GM13976 (cell line): ENCODE measurements around the gene GARNL3.

Experiments
- DNase-seq: peaks from one replicate; pipeline ENCODE4 v3.0.0; 2012; ENCODE audit warnings: low spot score
- CTCF ChIP-seq: IDR thresholded peaks from 2 replicates; pipeline ENCODE4 v1.5.1; 2012; ENCODE audit warnings: borderline replicate concordance, mild to moderate bottlenecking; ENCODE audit not compliant: insufficient read depth; ENCODE audit errors: extremely low read depth, missing control alignments, control extremely low read depth
- in situ Hi-C: fragments of 300-500 bp; cut with MboI; formaldehyde crosslinking; loops from one replicate; pipeline ENCODE4 v1.12.0; 2022; ENCODE audit warnings: low sequenced_read_pairs, mixed read lengths, inconsistent platforms; ENCODE audit not compliant: unreplicated experiment

The GARNL3 gene

GRCh38 chr9:127280880-127281660 lies 16.5 kb downstream of the GARNL3 start:
- in situ Hi-C loops, result no loop called here
- no peak for DNase-seq
- no peak for TF ChIP-seq CTCF

GRCh38 chr9:127281891-127282290 lies 17.3 kb downstream of the GARNL3 start:
- TF ChIP-seq CTCF, result no peak
- no peak for DNase-seq
- in situ Hi-C loops, result no loop called here

- DNase-seq, result no peak
- TF ChIP-seq CTCF, result no peak
- in situ Hi-C loops, result no loop called here
Measured at GRCh38 chr9:127282611-127283010, 18.0 kb downstream of the GARNL3 start.

GRCh38 chr9:127283135-127283534 lies 18.6 kb downstream of the GARNL3 start:
- in situ Hi-C loops, result no loop called here
- TF ChIP-seq CTCF, result no peak
- no peak for DNase-seq

- peak; percentile 27 for TF ChIP-seq CTCF
- in situ Hi-C loops, result no loop called here
Measured at GRCh38 chr9:127283917-127284497, 19.4 kb downstream of the GARNL3 start.

GRCh38 chr9:127285965-127286364 lies 21.4 kb downstream of the GARNL3 start:
- TF ChIP-seq CTCF, result no peak
- in situ Hi-C loops, result no loop called here
- DNase-seq, result no peak

More at GRCh38 chr9:127283917-127284497, 19.4 kb downstream of the GARNL3 start:
- no peak for DNase-seq
